Loucy (cell line): Measurements from ENCODE around the gene MICAL3.

ENCODE experiments used
- H2AFZ ChIP-seq: fragments of 200-600 bp; sonication (generic); 2 replicates; pipeline ENCODE4 v1.6.0; 2016; ENCODE audit warnings: antibody characterized with exemption, mild to moderate bottlenecking, low read length, moderate library complexity
- H3F3A ChIP-seq: fragments of 200-600 bp; 2 replicates; pipeline ENCODE4 v1.6.0; 2016; ENCODE audit warnings: antibody characterized with exemption, low read depth, mild to moderate bottlenecking
- H3K27me3 ChIP-seq: fragments of 200-600 bp; sonication (generic); 2 replicates; pipeline ENCODE4 v1.6.1; 2014; ENCODE audit warnings: low read length, mild to moderate bottlenecking; ENCODE audit not compliant: insufficient read depth, poor library complexity, severe bottlenecking
- H3K36me3 ChIP-seq: fragments of 200-600 bp; sonication (generic); 2 replicates; pipeline ENCODE4 v1.6.1; 2016; ENCODE audit warnings: low read length; ENCODE audit not compliant: insufficient read depth
- H3K4me1 ChIP-seq: fragments of 200-600 bp; sonication (generic); 2 replicates; pipeline ENCODE4 v1.5.1; 2014; ENCODE audit warnings: low read length, mild to moderate bottlenecking; ENCODE audit not compliant: insufficient read depth, poor library complexity, severe bottlenecking
- H3K4me2 ChIP-seq: fragments of 200-600 bp; sonication (generic); 2 replicates; pipeline ENCODE4 v1.6.0; 2014; ENCODE audit warnings: antibody characterized with exemption, low read length, low read depth, mild to moderate bottlenecking; ENCODE audit not compliant: poor library complexity, severe bottlenecking
- H3K4me3 ChIP-seq: fragments of 200-600 bp; sonication (generic); 2 replicates; pipeline ENCODE4 v1.5.1; 2014; ENCODE audit warnings: low read length, mild to moderate bottlenecking, mixed read lengths; ENCODE audit not compliant: poor library complexity, severe bottlenecking
- H3K79me2 ChIP-seq: fragments of 200-600 bp; sonication (generic); 2 replicates; pipeline ENCODE4 v1.6.1; 2014; ENCODE audit warnings: low read length; ENCODE audit not compliant: insufficient read depth
- H3K9ac ChIP-seq: fragments of 200-600 bp; sonication (generic); 2 replicates; pipeline ENCODE4 v1.6.0; 2014; ENCODE audit warnings: mild to moderate bottlenecking, low read depth, low read length, moderate library complexity; ENCODE audit not compliant: poor library complexity, severe bottlenecking
- H3K9me2 ChIP-seq: fragments of 200-600 bp; sonication (generic); replicated peaks from 2 replicates; pipeline ENCODE4 v1.6.1; 2016; ENCODE audit warnings: low read depth, low read length, mixed read lengths
- H3K9me3 ChIP-seq: fragments of 200-600 bp; sonication (generic); 2 replicates; pipeline ENCODE4 v1.6.1; 2014; ENCODE audit warnings: mild to moderate bottlenecking, antibody characterized with exemption, low read length, low read depth; ENCODE audit not compliant: insufficient read depth
- H4K20me1 ChIP-seq: fragments of 200-600 bp; sonication (generic); 2 replicates; pipeline ENCODE4 v1.6.0; 2014; ENCODE audit warnings: antibody characterized with exemption, low read length, mild to moderate bottlenecking; ENCODE audit not compliant: insufficient read depth, poor library complexity, severe bottlenecking
- CTCF ChIP-seq: fragments of 200-600 bp; sonication (generic); conservative IDR thresholded peaks from 2 replicates; pipeline ENCODE4 v1.5.1; 2014; ENCODE audit warnings: mild to moderate bottlenecking, antibody characterized with exemption, low read length
- EZH2phosphoT487 ChIP-seq: fragments of 200-600 bp; IDR thresholded peaks from 2 replicates; pipeline ENCODE4 v1.6.1; 2018; ENCODE audit warnings: antibody characterized with exemption, mild to moderate bottlenecking, moderate library complexity, borderline replicate concordance

MICAL3 gene

GRCh38 chr22:17957693-17958092 lies 66.7 kb downstream of the MICAL3 start:
- Histone ChIP-seq H3K4me1 (no peaks in the 10 kb centered on the region), H2AFZ (no peak overlapping the region), H3K27me3 (no peaks in the 10 kb centered on the region), H3K4me3 (no peak overlapping the region), H3K9ac (no peak overlapping the region), H3K9me2 (no peaks in the 10 kb centered on the region), H3K4me2 (no peak overlapping the region), H3K79me2 (peaks cover 78% of the 10 kb centered on the region), H3K36me3 (peaks cover 4% of the 10 kb centered on the region; the same call in 1 of the 2 replicates), H3F3A (no peaks in the 10 kb centered on the region), H3K9me3 (no peaks in the 10 kb centered on the region), H4K20me1 (peaks cover 6% of the 10 kb centered on the region)
- TF ChIP-seq EZH2phosphoT487 (no peak), CTCF (no peak)

GRCh38 chr22:17957204-17957603 lies 67.2 kb downstream of the MICAL3 start:
- peaks cover 4% of the 10 kb centered on the region; the same call in 1 of the 2 replicates for H3K36me3 ChIP-seq
- H3F3A ChIP-seq, result no peaks in the 10 kb centered on the region
- peaks cover 7% of the 10 kb centered on the region for H4K20me1 ChIP-seq
- no peak overlapping the region for H3K9ac ChIP-seq
- no peaks in the 10 kb centered on the region for H3K9me2 ChIP-seq
- no peak overlapping the region for H3K4me2 ChIP-seq
- H2AFZ ChIP-seq, result no peak overlapping the region
- H3K9me3 ChIP-seq, result no peaks in the 10 kb centered on the region
- peaks cover 78% of the 10 kb centered on the region for H3K79me2 ChIP-seq
- H3K4me3 ChIP-seq, result no peak overlapping the region
- H3K4me1 ChIP-seq, result no peaks in the 10 kb centered on the region
- TF ChIP-seq CTCF, result no peak
- no peak for TF ChIP-seq EZH2phosphoT487
- no peaks in the 10 kb centered on the region for H3K27me3 ChIP-seq

GRCh38 chr22:17956630-17957029 lies 67.7 kb downstream of the MICAL3 start:
- TF ChIP-seq EZH2phosphoT487, result no peak
- no peak for TF ChIP-seq CTCF
- Histone ChIP-seq H3K4me3 (no peak overlapping the region), H3F3A (no peaks in the 10 kb centered on the region), H3K79me2 (peaks cover 77% of the 10 kb centered on the region), H3K4me2 (no peak overlapping the region), H2AFZ (no peak overlapping the region), H3K9me2 (no peaks in the 10 kb centered on the region), H3K9me3 (no peaks in the 10 kb centered on the region), H3K4me1 (no peaks in the 10 kb centered on the region), H3K9ac (no peak overlapping the region), H3K27me3 (no peaks in the 10 kb centered on the region), H4K20me1 (peaks cover 3% of the 10 kb centered on the region), H3K36me3 (peaks cover 4% of the 10 kb centered on the region; the same call in 1 of the 2 replicates)
